BJ (cell line): ENCODE measurements around the gene CCDC120. TPM values are rescaled to one million over a fixed set of nuclear protein-coding genes. Genes with fewer than 3 reads are reported as not detected.

Experiments used
- CTCF ChIA-PET: fragments of 350-600 bp; formaldehyde crosslinking; extraction: SDS; loops from one replicate; lab custom pipeline; 2021; ENCODE audit warnings: antibody characterized with exemption, inconsistent platforms; lab: Yijun Ruan, JAX
- POLR2A ChIA-PET: fragments of 300-600 bp; sonication (Branson Sonifier 250); formaldehyde crosslinking; extraction: SDS; loops from one replicate; lab custom pipeline; 2021; ENCODE audit warnings: antibody characterized with exemption; lab: Charles Lee
- DNase-seq: peaks from one replicate; pipeline ENCODE4 v3.0.0-alpha.2; 2011; ENCODE audit warnings: low read depth
- H3K27me3 ChIP-seq: 2 replicates; pipeline ENCODE4 v1.6.0; 2011; ENCODE audit warnings: low read length; ENCODE audit not compliant: control insufficient read depth, insufficient read depth
- H3K36me3 ChIP-seq: 2 replicates; pipeline ENCODE4 v1.5.1; 2011; ENCODE audit warnings: low read length; ENCODE audit not compliant: control insufficient read depth, insufficient read depth
- H3K4me3 ChIP-seq: 2 replicates; pipeline ENCODE4 v1.5.1; 2011; ENCODE audit warnings: low read depth, mild to moderate bottlenecking, control low read depth, low read length
- CTCF ChIP-seq: IDR thresholded peaks from 2 replicates; pipeline ENCODE4 v1.5.1; 2011; ENCODE audit warnings: low read depth, mild to moderate bottlenecking, control low read depth, inconsistent platforms, low read length, moderate library complexity; ENCODE audit not compliant: insufficient read depth
- polyA plus RNA-seq: library from polyadenylated mRNA; depleted of rRNA; stranded (reverse); fragments of >200 nt; gene quantifications from 2 replicates; pipeline ENCODE4 v1.2.3, GENCODE V29; 2011

CCDC120 gene
- polyA plus RNA-seq, 1 experiment: 0.96 TPM

- TF ChIP-seq CTCF: no peak
- CTCF ChIA-PET: interaction anchor here (1.5 kb wide), 1 partner anchor 8 kb away, joined by 3 read pairs; no protein-coding TSS in a partner anchor
- no peaks in the 10 kb centered on the region for H3K36me3 ChIP-seq
- DNase-seq: no peak
- POLR2A ChIA-PET: no interaction called here
- H3K4me3 ChIP-seq: no peak overlapping the region
- H3K27me3 ChIP-seq: no peaks in the 10 kb centered on the region
Observed at GRCh38 chrX:49061490-49061889, 2.7 kb downstream of the CCDC120 start.

- ChIA-PET POLR2A (no interaction called here), CTCF (interaction anchor here (0.7 to 1.5 kb wide), 2 partner anchors 8 to 1571 kb away, joined by 3 read pairs; no protein-coding TSS in a partner anchor)
- Histone ChIP-seq H3K36me3 (no peaks in the 10 kb centered on the region), H3K27me3 (no peaks in the 10 kb centered on the region), H3K4me3 (no peak overlapping the region)
- no peak for DNase-seq
- TF ChIP-seq CTCF: no peak
Observed at GRCh38 chrX:49061916-49062315, 3.1 kb downstream of the CCDC120 start.

GRCh38 chrX:49063715-49064114, 4.9 kb downstream of the CCDC120 start:
- POLR2A ChIA-PET: no interaction called here

GRCh38 chrX:49064303-49064702, 5.5 kb downstream of the CCDC120 start:
- ChIA-PET POLR2A (no interaction called here), CTCF (no interaction called here)
- Histone ChIP-seq H3K27me3 (no peaks in the 10 kb centered on the region), H3K4me3 (no peak overlapping the region), H3K36me3 (no peaks in the 10 kb centered on the region)
- no peak for DNase-seq
- TF ChIP-seq CTCF: no peak

More at GRCh38 chrX:49063715-49064114, 4.9 kb downstream of the CCDC120 start:
- no peak for TF ChIP-seq CTCF
- no peak for DNase-seq
- Histone ChIP-seq H3K36me3 (no peaks in the 10 kb centered on the region), H3K4me3 (no peak overlapping the region), H3K27me3 (no peaks in the 10 kb centered on the region)
- CTCF ChIA-PET: no interaction called here

- no peaks in the 10 kb centered on the region for H3K36me3 ChIP-seq
- POLR2A ChIA-PET: no interaction called here
- H3K27me3 ChIP-seq: no peaks in the 10 kb centered on the region
- CTCF ChIA-PET: no interaction called here
- H3K4me3 ChIP-seq: no peak overlapping the region
- DNase-seq: no peak
- no peak for TF ChIP-seq CTCF
Observed at GRCh38 chrX:49064735-49065134, 5.9 kb downstream of the CCDC120 start.
